AG09319 (cell line): ENCODE results near the gene WDR93.

Experiments used
- DNase-seq: peaks from one replicate; pipeline ENCODE4 v3.0.0-alpha.2; 2010; ENCODE audit warnings: low read depth; ENCODE audit errors: extremely low read depth
- CTCF ChIP-seq: IDR thresholded peaks from 2 replicates; pipeline ENCODE4 v1.5.1; 2011; ENCODE audit warnings: low read depth, mild to moderate bottlenecking, inconsistent platforms, low read length, moderate library complexity

WDR93 gene

GRCh38 chr15:89724621-89725020 lies 34.0 kb downstream of the WDR93 start:
- DNase-seq: no peak
- TF ChIP-seq CTCF: no peak

GRCh38 chr15:89725064-89725463 lies 34.5 kb downstream of the WDR93 start:
- TF ChIP-seq CTCF: no peak

GRCh38 chr15:89728254-89728653 lies 37.6 kb downstream of the WDR93 start:
- TF ChIP-seq CTCF: no peak
- DNase-seq: no peak

More at GRCh38 chr15:89725064-89725463, 34.5 kb downstream of the WDR93 start:
- no peak for DNase-seq

- DNase-seq: no peak
- no peak for TF ChIP-seq CTCF
These were observed 40.7 kb downstream of the WDR93 start for GRCh38 chr15:89731275-89731674.

GRCh38 chr15:89732451-89733172 lies 42.0 kb downstream of the WDR93 start:
- DNase-seq: no peak
- no peak for TF ChIP-seq CTCF

GRCh38 chr15:89735773-89736172 lies 45.2 kb downstream of the WDR93 start:
- no peak for DNase-seq
- no peak for TF ChIP-seq CTCF

GRCh38 chr15:89740137-89740536 lies 49.5 kb downstream of the WDR93 start:
- DNase-seq: peak; percentile 27
- TF ChIP-seq CTCF: peak; percentile 78
